K562 (cell line): ENCODE data around the gene AP2S1. TPM values are rescaled to one million over a fixed set of nuclear protein-coding genes. Genes with fewer than 3 reads are reported as not detected.

Experiments used
- ATF1 ChIP-seq, 2 experiments: fragments of 450-650 bp in 1 of 2; IDR thresholded peaks; 2 replicates each; pipeline ENCODE4 v1.6.1; 2016; ENCODE audit warnings: missing compliant biosample characterization in 1 of 2, missing genetic modification characterization in 1 of 2
- CAMTA2 ChIP-seq: fragments of 250-450 bp; sonication (Bioruptor Pico); conservative IDR thresholded peaks from 2 replicates; pipeline ENCODE4 v1.5.1; 2022
- CHD1 ChIP-seq: fragments of 200-600 bp; sonication (generic); IDR thresholded peaks from one replicate; pipeline ENCODE4 v1.6.1; 2012; ENCODE audit warnings: mild to moderate bottlenecking, moderate library complexity, low read length, inconsistent platforms
- ELF2 ChIP-seq: fragments of 250-450 bp; sonication (Bioruptor Pico); IDR thresholded peaks from 2 replicates; pipeline ENCODE4 v1.5.0; 2021; ENCODE audit warnings: mild to moderate bottlenecking
- GABPB1 ChIP-seq: sonication (generic); formaldehyde crosslinking; IDR thresholded peaks from 2 replicates; pipeline ENCODE4 v1.8.0; 2022; ENCODE audit warnings: mild to moderate bottlenecking, missing genetic modification reagents
- GATAD2B ChIP-seq: fragments of 450-650 bp; IDR thresholded peaks from 2 replicates; pipeline ENCODE4 v1.6.1; 2017; ENCODE audit warnings: mild to moderate bottlenecking, borderline replicate concordance
- HLTF ChIP-seq: fragments of 450-650 bp; IDR thresholded peaks from 2 replicates; pipeline ENCODE4 v1.6.1; 2016
- KAT7 ChIP-seq: sonication (generic); formaldehyde crosslinking; IDR thresholded peaks from 2 replicates; pipeline ENCODE4 v1.8.0; 2022; ENCODE audit warnings: missing genetic modification reagents, mild to moderate bottlenecking, borderline replicate concordance
- MAZ ChIP-seq, 2 experiments: fragments of 450-650 bp in 1 of 2; sonication (generic) in 1 of 2; formaldehyde crosslinking; IDR thresholded peaks in 1 of 2; conservative IDR thresholded peaks in 1 of 2; 2 replicates each; pipeline versions ENCODE4 v1.4.0 to v1.5.0; 2020; ENCODE audit warnings: mild to moderate bottlenecking in 1 of 2, missing genetic modification reagents in 1 of 2
- NR4A1 ChIP-seq, 2 experiments: fragments of 250-450 bp in 1 of 2; fragments of 450-650 bp in 1 of 2; sonication (Bioruptor Pico) in 1 of 2; IDR thresholded peaks; 2 replicates each; pipeline versions ENCODE4 v1.4.0 to v1.6.1; 2016 to 2020; ENCODE audit warnings: mild to moderate bottlenecking in 2 of 2, missing compliant biosample characterization in 1 of 2, missing genetic modification characterization in 1 of 2, moderate library complexity in 1 of 2
- RB1 ChIP-seq: fragments of 450-650 bp; IDR thresholded peaks from 2 replicates; pipeline ENCODE4 v1.6.1; 2017; ENCODE audit warnings: low read depth, mild to moderate bottlenecking
- RBFOX2 ChIP-seq: fragments of 200-400 bp; formaldehyde crosslinking; IDR thresholded peaks from 2 replicates; pipeline ENCODE4 v1.6.1; 2017; ENCODE audit warnings: low read depth, mild to moderate bottlenecking, low read length, moderate library complexity
- SAFB2 ChIP-seq: fragments of 200-400 bp; formaldehyde crosslinking; IDR thresholded peaks from 2 replicates; pipeline ENCODE4 v1.6.1; 2018; ENCODE audit warnings: borderline replicate concordance, low read length, low read depth, moderate library complexity; ENCODE audit not compliant: severe bottlenecking
- ZFP30 ChIP-seq: fragments of 250-450 bp; sonication (Bioruptor Pico); IDR thresholded peaks from 2 replicates; pipeline ENCODE4 v1.8.0; 2022; ENCODE audit warnings: moderate library complexity, mild to moderate bottlenecking, inconsistent platforms, borderline replicate concordance
- ZNF445 ChIP-seq: fragments of 250-450 bp; sonication (Bioruptor Pico); IDR thresholded peaks from 2 replicates; pipeline ENCODE4 v1.4.0; 2020; ENCODE audit warnings: low read depth, mild to moderate bottlenecking, moderate library complexity
- ZNF778 ChIP-seq: fragments of 450-650 bp; formaldehyde crosslinking; IDR thresholded peaks from 2 replicates; pipeline ENCODE4 v1.4.0; 2020; ENCODE audit warnings: mild to moderate bottlenecking, moderate library complexity
- polyA plus RNA-seq, 8 experiments: library from polyadenylated mRNA; depleted of rRNA in 4 of 8; stranded (reverse) in 5 of 8; unstranded in 3 of 8; fragments of >200 nt; fragmentation: Nextera tagmentation in 2 of 8; fragmentation: Illumina TruSeq in 1 of 8; extraction: Ambion mirVana in 2 of 8; extraction: Trizol in 1 of 8; gene quantifications; 2 replicates each; pipeline versions ENCODE4 v1.2.1 to v1.2.3, GENCODE V29; 2011 to 2014; ENCODE audit warnings: inconsistent platforms in 1 of 8, missing spikeins in 1 of 8
- total RNA-seq, 7 experiments: library from RNA; depleted of rRNA in 6 of 7; stranded (reverse); fragments of >200 nt in 6 of 7; fragmentation: Illumina TruSeq in 2 of 7; extraction: Trizol in 2 of 7; gene quantifications; 2 replicates each; pipeline versions ENCODE4 v1.2.1 to v1.2.3, GENCODE V29; 2011 to 2021; ENCODE audit warnings: low replicate concordance in 1 of 7
- TF ChIP-seq, protein P1 (sequence below): IDR thresholded peaks from 2 replicates; pipeline ENCODE4 v1.6.1; 2012; ENCODE audit warnings: low read depth, low read length, improper control_type of control experiment, borderline replicate concordance
- TF ChIP-seq, protein P2 (sequence below): sonication (generic); formaldehyde crosslinking; IDR thresholded peaks from 2 replicates; pipeline ENCODE4 v1.8.0; 2022; ENCODE audit warnings: mild to moderate bottlenecking, missing genetic modification reagents, borderline replicate concordance
- TF ChIP-seq, protein P3 (sequence below): fragments of 250-450 bp; sonication (Bioruptor Pico); IDR thresholded peaks from 2 replicates; pipeline ENCODE4 v1.4.0; 2020; ENCODE audit warnings: borderline replicate concordance
- TF ChIP-seq, protein P4 (sequence below): sonication (generic); formaldehyde crosslinking; IDR thresholded peaks from 2 replicates; pipeline ENCODE4 v1.5.0; 2020; ENCODE audit warnings: missing genetic modification reagents
- TF ChIP-seq, protein P5 (sequence below): fragments of 250-450 bp; sonication (Bioruptor Pico); IDR thresholded peaks from 2 replicates; pipeline ENCODE4 v1.5.0; 2021

AP2S1 gene
- total and polyA plus RNA-seq, 9 of the 15 experiments (the other 6 are each of a cell fraction or from before 2014, with no cell fraction given) = 32.4 to 294 (median 136) TPM

DNA sequence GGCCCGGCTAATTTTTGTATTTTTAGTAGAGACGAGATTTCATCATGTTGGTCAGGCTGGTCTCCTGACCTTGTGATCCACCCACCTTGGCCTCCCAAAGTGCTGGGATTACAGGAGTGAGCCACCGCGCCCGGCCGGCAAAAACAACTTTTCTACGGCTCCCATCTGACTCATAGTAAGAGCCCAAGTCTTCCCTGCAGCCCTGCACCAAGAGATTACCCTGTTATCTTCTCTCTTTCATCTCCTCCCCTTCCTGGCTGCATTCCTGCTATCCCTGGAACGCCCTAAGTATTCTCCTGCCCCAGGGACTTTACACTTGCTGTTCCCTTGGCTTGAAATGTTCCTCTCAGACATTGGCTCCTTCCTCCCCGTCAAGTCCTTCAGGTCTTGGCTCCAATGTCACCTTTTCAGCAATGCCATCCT is 6.6 kb downstream of the AP2S1 start (continued):
- TF ChIP-seq KAT7 (no peak), ZNF445 (no peak), GATAD2B (no peak; the same call in 1 of the 2 replicates), CAMTA2 (CRISPR knock-in tag) (no peak), GABPB1 (no peak), ELF2 (CRISPR knock-in tag) (no peak), RB1 (no peak), HLTF (no peak), ATF1 (CRISPR knock-in tag; IDR thresholded peaks at IDR 0.05) (no peak), ATF1 (tag; IDR thresholded peaks at IDR 0.05) (no peak), NR4A1 (CRISPR knock-in tag; IDR thresholded peaks at IDR 0.05) (no peak), NR4A1 (tag; IDR thresholded peaks at IDR 0.05) (no peak), MAZ (CRISPR knock-in tag; conservative IDR thresholded peaks at IDR 0.05 in 1 of 2, IDR thresholded peaks at IDR 0.05 in 1 of 2) (0 out of 4 replicates have a peak, but pooled peaks of 1 of the 2 experiments have one; percentile 55), ZFP30 (no peak), SAFB2 (no peak), CHD1 (no peak), RBFOX2 (no peak), ZNF778 (no peak)
- TF ChIP-seq, protein P1, sequence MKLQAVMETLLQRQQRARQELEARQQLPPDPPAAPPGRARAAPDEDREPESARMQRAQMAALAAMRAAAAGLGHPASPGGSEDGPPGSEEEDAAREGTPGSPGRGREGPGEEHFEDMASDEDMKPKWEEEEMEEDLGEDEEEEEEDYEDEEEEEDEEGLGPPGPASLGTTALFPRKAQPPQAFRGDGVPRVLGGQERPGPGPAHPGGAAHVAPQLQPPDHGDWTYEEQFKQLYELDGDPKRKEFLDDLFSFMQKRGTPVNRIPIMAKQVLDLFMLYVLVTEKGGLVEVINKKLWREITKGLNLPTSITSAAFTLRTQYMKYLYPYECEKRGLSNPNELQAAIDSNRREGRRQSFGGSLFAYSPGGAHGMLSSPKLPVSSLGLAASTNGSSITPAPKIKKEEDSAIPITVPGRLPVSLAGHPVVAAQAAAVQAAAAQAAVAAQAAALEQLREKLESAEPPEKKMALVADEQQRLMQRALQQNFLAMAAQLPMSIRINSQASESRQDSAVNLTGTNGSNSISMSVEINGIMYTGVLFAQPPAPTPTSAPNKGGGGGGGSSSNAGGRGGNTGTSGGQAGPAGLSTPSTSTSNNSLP = no peak
- TF ChIP-seq, protein P2, sequence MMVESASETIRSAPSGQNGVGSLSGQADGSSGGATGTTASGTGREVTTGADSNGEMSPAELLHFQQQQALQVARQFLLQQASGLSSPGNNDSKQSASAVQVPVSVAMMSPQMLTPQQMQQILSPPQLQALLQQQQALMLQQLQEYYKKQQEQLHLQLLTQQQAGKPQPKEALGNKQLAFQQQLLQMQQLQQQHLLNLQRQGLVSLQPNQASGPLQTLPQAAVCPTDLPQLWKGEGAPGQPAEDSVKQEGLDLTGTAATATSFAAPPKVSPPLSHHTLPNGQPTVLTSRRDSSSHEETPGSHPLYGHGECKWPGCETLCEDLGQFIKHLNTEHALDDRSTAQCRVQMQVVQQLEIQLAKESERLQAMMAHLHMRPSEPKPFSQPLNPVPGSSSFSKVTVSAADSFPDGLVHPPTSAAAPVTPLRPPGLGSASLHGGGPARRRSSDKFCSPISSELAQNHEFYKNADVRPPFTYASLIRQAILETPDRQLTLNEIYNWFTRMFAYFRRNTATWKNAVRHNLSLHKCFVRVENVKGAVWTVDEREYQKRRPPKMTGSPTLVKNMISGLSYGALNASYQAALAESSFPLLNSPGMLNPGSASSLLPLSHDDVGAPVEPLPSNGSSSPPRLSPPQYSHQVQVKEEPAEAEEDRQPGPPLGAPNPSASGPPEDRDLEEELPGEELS (CRISPR knock-in tag) = no peak
- TF ChIP-seq, protein P3, sequence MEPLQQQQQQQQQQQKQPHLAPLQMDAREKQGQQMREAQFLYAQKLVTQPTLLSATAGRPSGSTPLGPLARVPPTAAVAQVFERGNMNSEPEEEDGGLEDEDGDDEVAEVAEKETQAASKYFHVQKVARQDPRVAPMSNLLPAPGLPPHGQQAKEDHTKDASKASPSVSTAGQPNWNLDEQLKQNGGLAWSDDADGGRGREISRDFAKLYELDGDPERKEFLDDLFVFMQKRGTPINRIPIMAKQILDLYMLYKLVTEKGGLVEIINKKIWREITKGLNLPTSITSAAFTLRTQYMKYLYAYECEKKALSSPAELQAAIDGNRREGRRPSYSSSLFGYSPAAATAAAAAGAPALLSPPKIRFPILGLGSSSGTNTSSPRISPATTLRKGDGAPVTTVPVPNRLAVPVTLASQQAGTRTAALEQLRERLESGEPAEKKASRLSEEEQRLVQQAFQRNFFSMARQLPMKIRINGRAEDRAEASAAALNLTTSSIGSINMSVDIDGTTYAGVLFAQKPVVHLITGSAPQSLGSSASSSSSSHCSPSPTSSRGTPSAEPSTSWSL = no peak
- TF ChIP-seq, protein P4, sequence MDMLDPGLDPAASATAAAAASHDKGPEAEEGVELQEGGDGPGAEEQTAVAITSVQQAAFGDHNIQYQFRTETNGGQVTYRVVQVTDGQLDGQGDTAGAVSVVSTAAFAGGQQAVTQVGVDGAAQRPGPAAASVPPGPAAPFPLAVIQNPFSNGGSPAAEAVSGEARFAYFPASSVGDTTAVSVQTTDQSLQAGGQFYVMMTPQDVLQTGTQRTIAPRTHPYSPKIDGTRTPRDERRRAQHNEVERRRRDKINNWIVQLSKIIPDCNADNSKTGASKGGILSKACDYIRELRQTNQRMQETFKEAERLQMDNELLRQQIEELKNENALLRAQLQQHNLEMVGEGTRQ = no peak
- TF ChIP-seq, protein P5, sequence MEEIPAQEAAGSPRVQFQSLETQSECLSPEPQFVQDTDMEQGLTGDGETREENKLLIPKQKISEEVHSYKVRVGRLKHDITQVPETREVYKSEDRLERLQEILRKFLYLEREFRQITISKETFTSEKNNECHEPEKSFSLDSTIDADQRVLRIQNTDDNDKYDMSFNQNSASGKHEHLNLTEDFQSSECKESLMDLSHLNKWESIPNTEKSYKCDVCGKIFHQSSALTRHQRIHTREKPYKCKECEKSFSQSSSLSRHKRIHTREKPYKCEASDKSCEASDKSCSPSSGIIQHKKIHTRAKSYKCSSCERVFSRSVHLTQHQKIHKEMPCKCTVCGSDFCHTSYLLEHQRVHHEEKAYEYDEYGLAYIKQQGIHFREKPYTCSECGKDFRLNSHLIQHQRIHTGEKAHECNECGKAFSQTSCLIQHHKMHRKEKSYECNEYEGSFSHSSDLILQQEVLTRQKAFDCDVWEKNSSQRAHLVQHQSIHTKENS (CRISPR knock-in tag) = no peak
